ENCODE measurements around the gene SLC38A3.

- TF ChIP-seq, protein P1, sequence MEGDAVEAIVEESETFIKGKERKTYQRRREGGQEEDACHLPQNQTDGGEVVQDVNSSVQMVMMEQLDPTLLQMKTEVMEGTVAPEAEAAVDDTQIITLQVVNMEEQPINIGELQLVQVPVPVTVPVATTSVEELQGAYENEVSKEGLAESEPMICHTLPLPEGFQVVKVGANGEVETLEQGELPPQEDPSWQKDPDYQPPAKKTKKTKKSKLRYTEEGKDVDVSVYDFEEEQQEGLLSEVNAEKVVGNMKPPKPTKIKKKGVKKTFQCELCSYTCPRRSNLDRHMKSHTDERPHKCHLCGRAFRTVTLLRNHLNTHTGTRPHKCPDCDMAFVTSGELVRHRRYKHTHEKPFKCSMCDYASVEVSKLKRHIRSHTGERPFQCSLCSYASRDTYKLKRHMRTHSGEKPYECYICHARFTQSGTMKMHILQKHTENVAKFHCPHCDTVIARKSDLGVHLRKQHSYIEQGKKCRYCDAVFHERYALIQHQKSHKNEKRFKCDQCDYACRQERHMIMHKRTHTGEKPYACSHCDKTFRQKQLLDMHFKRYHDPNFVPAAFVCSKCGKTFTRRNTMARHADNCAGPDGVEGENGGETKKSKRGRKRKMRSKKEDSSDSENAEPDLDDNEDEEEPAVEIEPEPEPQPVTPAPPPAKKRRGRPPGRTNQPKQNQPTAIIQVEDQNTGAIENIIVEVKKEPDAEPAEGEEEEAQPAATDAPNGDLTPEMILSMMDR (conservative IDR thresholded peaks at IDR 0.05; ENCODE audit: low read depth in 2 of 2): no peak
- TF ChIP-seq EZH2 (IDR thresholded peaks at IDR 0.05; ENCODE audit: low read depth, unreplicated experiment) (no peak), POLR2AphosphoS5 (IDR thresholded peaks at IDR 0.05; ENCODE audit: low read depth) (no peak), ETS1 (IDR thresholded peaks at IDR 0.05) (no peak), EZH2phosphoT487 (IDR thresholded peaks at IDR 0.05; ENCODE audit: unreplicated experiment) (no peak), STAT1 (IDR thresholded peaks at IDR 0.05; ENCODE audit: unreplicated experiment) (no peak), NANOG (IDR thresholded peaks at IDR 0.05; ENCODE audit: borderline replicate concordance) (no peak)
- TF ChIP-seq, protein P2, sequence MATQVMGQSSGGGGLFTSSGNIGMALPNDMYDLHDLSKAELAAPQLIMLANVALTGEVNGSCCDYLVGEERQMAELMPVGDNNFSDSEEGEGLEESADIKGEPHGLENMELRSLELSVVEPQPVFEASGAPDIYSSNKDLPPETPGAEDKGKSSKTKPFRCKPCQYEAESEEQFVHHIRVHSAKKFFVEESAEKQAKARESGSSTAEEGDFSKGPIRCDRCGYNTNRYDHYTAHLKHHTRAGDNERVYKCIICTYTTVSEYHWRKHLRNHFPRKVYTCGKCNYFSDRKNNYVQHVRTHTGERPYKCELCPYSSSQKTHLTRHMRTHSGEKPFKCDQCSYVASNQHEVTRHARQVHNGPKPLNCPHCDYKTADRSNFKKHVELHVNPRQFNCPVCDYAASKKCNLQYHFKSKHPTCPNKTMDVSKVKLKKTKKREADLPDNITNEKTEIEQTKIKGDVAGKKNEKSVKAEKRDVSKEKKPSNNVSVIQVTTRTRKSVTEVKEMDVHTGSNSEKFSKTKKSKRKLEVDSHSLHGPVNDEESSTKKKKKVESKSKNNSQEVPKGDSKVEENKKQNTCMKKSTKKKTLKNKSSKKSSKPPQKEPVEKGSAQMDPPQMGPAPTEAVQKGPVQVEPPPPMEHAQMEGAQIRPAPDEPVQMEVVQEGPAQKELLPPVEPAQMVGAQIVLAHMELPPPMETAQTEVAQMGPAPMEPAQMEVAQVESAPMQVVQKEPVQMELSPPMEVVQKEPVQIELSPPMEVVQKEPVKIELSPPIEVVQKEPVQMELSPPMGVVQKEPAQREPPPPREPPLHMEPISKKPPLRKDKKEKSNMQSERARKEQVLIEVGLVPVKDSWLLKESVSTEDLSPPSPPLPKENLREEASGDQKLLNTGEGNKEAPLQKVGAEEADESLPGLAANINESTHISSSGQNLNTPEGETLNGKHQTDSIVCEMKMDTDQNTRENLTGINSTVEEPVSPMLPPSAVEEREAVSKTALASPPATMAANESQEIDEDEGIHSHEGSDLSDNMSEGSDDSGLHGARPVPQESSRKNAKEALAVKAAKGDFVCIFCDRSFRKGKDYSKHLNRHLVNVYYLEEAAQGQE (IDR thresholded peaks at IDR 0.05; ENCODE audit: unreplicated experiment): no peak
These were observed 34.6 kb downstream of the SLC38A3 start for GRCh38 chr3:50239649-50240048.

Measured in GM23338 (cell line).